ELR (cell line): ENCODE measurements around the gene MB.
"Not testable (repeated sequence)": the region's sequence is repeated elsewhere in the genome, so short reads cannot be mapped to it uniquely, and the experiment has no call there.

ENCODE experiments used
- DNase-seq: peaks from one replicate; pipeline ENCODE4 v3.0.0-alpha.2; 2015; ENCODE audit warnings: low read depth

MB gene

DNA sequence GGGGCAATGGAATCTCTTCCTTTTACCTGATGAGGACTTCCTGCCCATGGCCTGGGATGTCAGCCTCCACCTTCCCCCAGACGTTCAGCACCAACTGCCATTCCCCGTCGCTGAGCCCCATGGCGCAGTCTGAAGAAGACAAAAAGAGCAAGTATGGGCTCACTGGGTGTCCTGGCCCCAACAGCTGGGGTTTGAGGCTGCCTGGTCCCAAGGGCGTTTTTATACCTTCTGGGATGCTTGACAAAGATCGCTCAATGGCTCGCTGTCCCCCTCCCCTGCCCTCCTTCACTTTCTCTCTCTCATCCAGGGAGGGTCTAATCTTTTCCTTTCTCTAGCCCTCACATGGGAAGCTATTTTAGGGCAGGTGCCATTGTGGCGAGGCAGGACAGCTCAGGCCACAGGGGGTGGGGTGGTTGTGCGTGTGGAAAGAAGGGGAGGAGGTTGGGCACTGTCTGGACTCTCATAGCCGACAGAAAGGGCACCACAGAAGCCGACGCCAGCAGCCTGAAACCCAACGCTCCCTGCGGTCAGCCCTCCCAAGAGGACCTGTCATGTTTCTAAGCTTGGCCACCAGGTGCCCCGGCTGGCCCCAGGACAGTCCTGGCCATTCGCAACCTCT, at the start of gene MB:
MB (minus strand) TSS at position 193 of the 619 bp plus-strand sequence; CDS start at position 121, 72 bp downstream.
- DNase-seq: no peak

DNA sequence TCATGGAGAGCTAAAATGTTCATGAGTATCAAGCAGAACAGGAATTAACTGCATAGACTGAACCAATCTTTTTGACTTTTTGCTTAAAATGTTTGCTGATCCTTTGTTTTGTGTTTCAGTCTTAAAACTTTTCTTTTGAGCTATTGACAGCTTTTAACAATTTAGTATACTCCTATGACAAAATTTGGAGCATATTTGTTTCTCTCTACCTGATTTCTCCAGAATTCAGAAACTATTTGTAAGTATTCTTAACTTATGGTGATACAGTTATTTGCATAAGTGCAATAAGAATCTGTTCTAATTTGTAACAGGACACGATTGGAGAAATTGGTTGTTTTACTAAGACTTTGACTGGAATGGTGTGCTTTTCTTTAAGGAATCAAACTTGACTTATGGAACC, 49.6 kb upstream of the MB start:
- DNase-seq: not testable (repeated sequence)

DNA sequence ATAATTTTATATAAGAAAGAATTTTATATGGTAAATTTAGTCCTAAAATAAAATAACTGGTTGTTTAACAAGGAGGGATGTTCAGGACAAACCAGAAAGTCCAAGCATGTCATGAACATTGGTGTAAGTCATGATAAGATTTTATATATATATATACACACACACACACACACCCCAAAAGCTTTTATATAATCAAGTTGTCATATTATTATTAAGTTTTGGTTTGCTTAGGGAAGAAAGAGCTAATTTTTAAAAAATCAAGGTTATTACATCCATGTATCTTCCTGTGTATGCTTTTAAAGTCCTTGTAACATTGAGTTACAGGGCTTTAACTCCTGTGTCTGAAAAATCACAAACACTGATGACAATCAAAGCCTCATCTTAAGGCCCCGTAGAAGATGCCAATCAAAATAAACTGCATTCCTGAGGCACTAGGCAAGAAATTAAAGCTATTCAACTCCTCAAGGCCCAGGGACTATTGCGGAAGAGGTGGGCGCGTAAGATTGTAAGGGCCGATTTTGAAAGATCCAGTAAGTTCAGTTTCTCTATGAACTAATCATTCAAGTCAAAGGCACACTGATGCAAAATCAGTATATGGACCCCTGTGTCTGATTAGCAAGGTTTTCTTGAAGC, 47.9 kb upstream of the MB start:
- DNase-seq: no peak

DNA sequence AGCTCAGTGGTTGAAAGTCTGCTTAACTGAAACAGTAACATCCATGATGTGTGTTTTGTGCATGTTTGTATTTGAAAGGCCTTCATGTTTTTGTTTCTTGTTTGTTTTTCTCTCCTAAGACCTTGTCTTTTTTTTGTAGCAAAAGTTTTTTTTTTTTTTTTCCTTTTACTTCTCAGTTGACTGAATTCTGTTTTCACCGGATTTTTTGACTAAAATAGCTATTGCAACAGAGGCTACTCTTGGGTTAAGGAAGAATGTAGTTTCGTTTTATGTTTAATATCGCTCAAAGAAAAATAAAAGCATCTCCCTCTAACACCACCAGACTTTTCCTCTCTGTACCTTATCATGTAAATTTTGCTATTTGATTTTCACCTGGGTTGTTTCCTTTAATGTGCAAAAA, 46.2 kb upstream of the MB start:
- no peak for DNase-seq

DNA sequence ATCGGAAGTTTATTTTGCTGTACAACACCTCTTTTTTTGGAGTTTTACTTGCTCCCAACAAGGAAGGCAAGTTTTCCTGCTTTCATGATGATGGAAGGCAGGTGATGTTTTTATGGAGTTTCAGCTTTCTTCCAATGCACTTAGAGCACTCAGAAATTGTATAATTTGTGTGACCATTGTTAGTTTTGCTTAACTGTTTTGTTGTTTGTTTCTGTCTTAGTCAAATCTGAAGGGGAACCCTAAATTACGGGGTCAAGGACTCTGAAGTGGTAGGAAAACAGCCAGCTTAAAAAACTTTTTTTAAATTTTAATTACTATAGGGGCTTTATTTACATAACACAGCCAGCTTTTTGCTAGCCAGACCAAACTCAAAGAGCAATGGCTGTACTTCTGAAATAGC, 45.8 kb upstream of the MB start:
- DNase-seq: no peak

DNA sequence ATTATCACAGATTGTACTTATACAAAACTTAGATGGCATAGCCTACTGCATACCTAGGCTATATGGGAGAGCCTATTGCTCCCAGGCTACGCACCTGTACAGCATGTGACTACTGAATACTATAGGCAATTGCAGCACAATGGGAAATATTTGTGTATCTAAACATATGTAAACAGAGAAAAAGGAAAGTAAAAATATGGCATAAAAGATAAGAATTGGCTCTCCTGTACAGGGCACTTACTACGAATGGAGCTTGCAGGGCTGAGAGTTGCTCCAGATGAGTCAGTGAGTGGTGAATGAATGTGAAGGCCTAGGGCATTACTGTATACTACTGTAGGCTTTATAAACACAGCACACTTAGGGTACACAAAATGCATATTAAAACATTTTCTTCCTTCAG, 44.3 kb upstream of the MB start:
- peak; percentile 68 for DNase-seq

DNA sequence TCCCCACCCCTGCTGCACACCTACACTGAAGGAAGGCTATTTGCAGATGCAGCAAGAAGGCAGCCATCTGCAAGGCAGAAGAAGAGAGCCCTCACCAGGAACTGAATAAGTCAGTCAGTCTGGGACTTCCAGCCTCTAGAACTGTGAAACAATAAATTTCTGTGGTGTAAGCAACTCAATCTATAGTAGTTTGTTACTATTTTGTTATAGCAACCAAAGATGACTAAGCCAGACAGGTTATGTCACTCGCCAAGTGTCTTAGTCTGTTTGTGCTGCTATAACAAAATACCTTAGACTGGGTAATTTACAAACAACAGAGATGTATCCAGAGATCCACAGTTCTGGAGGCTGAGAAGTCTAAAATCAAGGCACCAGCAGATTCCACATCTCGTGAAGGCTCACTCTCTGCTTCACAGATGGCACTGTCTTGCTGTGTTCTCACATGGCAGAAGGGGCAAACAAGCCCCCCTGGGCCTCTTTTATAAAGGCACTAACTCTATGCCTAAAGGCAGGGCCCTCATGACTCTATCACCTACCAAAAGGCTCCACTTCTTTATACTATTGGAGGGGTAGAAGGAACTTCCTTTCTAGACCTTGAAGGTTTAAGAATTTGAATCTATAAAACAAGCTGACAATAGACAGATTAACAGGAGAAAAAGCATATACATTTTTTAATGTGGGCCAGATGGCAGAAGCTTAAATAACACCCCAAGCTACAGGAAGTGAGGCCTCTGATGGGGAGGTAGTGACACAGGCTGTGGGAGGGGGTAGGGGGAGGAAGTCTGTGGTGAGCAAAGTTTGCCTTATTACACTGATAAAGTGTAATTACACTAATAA, 43.4 kb upstream of the MB start:
- peak; percentile 48 for DNase-seq

DNA sequence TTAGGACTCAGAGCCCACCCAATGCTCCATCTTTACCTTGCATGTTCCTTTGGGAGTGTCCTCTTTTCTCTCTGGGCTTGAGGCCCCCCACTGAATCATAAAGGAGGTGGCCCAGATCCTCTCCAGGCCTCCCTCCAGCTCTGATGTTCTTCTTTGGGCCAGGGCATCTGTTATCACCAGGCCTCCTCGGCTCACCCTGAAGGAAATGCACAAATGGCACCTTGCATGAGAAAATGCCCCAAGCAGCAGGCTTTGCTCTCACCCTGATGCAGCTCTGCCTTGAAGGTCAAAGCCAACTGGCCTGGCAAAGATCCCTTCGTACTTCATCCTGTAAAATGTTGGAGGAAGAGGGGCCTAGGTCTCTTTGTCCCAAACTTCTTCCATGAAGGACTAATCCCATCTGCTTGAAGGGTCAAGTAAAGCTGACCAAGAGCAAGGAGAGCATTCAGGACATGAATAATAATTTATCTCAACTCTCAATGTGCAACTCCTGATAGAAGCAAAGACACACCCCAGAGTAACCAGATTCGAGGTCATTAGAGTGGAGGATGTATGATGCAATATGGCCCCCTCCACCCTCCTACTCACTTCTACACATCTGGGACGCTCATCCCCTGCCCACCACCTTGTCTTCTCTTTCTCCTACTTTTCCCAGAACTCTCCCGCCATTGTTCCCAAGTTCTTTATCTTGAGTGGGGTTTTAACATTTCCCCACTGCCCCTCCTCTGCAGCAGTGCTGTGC, 40.6 kb upstream of the MB start:
- DNase-seq: no peak

DNA sequence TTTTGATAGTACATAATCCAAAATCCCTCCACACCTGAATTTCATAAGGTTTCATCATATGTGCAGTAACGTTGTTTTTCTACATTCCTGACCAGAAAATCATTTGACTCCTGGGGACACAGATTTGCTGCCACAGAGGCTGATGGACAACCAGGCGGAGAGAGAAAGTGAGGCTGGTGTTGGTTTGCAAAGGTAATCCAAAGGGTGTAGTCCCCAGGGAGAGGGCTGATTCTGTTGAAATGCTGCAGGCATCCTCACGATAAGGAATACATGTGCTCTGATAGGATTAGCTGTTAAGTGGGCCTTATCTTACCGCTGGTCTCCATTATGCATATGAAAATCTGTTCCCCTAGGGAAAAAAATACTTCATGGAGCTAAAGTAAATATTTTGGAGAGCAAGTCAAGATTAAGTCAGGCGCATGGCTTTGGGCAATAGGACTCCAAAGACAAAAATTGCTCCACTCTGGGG, 39.2 kb upstream of the MB start:
- no peak for DNase-seq

DNA sequence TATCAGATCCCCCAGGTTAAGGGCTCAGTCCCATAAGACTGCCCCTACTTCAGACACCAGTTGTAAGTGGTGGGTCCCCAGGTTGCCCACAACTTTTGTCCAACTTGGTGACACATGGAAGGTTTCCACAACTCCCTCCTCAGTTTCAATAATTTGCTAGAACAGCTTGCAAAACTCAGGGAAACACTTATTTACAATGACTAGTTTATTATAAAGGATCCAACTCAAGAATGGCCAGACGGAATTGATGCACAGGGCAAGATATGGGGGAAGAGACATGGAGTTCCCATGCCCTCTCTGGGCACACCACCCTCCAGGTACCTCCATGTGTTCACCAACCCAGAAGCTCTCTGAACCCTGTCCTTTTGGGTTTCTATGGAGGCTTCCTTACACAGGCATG, 36.7 kb upstream of the MB start:
- DNase-seq: no peak

DNA sequence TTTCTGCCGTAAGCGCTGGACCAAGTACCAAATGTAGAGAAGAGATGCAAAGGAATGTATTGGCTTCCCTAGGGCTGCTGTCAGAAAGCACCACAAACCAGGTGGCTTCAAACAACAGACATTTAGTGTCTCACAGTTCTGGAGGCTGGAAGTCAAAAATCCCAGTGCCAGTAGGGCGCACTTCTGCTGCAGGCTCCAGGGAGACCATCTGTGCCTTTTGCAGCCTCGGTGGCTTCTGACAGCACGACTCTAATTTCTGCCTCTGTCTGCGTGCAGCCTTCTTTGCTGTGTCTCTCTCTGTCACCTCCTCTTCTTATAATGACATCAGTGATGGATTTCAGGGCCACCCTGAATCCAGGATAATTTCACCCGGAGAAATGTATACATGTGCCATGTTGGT, 34.0 kb upstream of the MB start:
- no peak for DNase-seq

DNA sequence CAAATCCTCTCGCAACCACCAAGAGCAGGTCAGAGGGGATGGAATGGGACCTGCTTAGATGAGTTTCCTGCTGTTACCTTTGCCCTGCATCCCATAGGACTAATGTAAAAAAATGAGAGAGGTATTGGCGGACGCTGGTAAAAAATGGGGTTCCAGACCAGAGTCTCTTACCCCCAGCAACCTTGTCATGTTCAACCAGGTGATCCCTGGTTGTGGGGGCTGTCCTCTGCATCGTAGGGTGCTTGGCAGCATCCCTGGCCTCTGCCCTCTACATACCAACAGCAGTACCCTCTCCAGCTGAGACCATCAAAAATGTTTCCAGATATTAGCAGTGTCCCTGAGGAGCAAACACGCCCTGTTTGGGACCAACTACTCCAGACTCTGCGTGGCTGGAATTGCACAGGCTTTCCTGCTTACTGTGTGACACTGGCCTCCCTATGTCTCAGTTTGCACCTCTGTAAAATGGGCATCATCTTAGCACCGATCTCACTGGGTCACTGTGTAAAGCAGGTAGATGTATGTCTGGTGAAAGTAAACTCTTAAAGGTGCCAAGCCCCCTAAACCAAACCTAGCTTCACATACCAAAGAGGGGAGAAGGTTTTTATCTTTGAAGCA, 32.6 kb upstream of the MB start:
- DNase-seq: no peak

DNA sequence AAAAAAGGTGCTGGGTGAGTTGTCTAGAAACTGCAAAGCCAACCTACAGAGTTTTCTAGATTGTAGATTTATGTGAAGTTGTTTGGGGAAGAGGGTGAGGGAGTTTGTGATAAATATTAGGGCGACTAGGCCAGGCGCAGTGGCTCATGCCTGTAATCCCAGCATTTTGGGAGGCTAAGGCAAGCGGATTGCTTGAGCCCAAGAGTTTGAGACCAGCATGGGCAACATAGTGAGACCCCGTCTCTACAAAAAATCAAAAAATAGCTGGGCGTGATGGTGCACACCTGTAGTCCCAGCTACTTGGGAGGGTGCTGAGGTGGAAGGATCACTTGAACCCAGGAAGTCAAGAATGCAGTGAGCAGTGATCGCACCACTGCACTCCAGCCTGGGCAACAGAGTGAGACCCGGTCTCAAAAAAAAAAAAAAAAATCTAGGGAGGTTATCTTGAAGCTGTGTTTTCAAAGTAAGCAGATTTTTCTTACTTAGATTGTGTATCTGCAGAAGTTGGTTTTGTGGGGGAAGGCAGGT, 32.0 kb upstream of the MB start:
- no peak for DNase-seq

DNA sequence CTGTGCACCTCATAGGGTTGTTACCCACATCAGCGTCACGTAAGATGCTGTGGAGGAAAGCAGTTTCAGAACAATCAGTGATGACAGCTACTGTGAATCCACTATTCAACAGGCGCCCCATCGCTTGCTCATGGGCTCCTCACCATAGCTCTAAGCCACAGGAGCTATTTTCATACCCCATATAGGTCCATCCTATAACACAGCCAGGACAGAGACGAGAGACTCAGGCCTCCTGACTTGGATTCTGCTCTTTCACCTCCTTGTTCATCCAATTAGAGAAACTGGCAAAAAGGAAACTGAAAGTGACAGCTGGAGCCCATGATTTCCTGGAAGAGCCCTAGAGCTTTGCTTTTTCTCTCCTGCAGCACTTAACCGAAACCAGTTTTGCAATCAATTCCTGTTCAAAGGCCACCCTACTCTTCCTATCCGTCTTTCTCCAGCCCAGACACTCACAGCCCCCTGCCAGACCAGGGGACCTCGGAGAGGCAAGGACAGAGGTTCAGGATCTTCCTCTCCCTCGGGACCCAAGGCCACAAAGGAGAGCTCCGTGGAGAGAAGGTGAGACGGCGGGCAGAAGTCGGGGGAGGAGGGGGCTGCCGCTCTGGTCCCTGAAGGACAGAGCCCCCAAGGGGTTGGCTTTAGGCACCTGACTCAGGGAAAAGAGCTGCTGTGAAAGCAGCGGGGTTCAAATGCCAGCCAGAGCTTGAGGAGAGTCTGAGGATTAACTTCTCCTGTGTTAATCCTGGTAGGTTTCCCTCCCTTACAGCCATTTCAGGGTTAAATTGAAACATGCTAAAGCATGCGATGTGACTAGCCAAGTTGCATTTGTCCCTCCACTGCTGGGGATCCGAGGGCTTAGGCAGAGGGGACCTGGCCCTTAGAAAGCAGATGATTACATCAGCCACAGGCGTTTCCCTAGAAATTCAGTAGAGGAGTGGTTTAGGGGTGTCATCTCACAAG, 31.2 kb upstream of the MB start, which contains the start of gene APOL6:
APOL6 (plus strand) TSS at position 381 of the 960 bp plus-strand sequence. CDS start 7,980 bp downstream, outside the sequence.
- peak; percentile 81 for DNase-seq

DNA sequence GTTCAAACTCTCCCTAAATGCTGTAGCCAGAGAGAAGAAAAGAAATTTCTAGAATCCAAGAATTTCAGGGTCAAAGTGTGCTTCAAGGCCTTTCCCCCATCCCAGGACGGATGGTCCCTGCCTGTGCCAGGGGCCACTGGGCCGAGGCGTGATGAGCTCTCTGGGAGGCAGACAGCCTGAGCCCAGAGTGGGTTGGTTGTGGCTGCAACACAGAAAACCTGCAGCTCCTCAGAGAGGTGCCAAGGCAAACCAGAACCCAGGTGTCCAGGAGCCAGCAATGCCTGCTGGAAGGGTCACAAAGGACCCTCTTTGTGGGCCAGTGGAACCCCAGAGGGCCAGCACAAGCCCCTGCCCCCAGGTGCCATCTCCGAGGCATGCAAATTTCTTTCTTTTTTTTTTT, 28.5 kb upstream of the MB start:
- DNase-seq: no peak

DNA sequence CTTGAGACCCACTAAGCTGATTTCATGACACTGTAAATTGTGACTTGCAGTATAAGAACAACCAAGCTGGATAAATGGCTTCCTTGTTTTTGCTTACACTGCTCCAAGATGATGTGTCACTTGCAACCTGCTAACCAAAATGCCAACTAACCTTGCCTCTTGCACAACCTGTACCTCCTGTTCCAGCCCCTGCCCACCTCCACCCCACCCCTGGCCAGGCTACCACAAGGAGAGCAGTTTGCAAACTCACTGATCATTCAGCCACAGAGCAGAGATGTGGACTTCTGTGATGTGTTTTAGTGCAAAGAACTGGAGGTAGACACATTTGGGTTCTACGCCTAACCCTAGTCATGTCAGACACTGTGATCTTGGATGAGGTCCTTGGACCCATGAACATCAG, 26.9 kb upstream of the MB start:
- no peak for DNase-seq

DNA sequence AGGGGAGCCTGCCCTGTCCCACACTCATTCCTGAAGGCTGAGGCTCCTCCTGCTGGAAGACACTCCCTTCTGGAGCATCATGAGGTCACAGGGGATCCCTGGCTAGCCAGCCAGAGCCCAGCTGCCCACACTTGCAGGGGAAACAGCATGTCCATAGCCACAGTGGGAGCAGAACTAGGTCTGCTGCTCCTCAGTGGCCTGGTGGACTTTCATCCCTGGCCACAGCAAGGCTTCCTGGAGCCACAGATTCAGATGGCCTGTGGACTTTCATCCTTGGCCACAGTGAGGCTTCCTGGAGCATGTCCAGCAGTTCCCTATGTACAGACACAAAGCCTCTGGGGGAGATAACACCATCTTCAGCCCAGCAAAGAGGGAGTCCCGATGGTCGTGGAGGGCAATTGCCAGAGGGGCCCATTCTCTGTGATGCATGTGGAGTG, 25.2 kb upstream of the MB start:
- DNase-seq: no peak

DNA sequence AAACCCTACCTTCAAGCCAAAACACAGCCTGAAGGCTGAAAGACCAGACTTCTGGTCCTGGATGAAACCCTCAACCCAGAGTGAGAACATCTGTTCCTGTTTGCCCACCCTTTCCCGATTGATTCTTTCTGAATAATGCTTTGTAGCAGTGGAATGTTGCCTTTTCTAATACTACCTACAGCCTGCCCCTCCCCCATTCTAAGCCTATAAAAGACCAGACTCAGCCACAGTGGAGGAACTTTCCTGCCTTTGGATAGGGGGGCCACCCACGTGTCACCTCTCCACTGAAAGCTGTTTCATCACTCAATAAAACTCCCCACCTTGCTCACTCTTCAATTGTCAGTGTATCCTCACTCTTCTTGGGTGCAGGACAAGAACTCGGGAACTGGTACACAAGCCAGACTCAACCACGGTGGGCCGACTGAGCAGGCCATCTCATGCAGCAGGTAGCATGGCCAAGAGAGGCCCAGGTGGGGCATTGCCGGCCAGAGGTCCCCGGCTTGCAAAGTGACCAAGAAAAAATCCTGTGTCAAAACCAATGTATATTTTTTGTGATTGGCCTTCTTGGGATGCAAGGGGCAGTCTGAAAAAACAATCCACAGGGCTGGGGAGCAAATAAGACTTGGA, 24.5 kb upstream of the MB start:
- no peak for DNase-seq

DNA sequence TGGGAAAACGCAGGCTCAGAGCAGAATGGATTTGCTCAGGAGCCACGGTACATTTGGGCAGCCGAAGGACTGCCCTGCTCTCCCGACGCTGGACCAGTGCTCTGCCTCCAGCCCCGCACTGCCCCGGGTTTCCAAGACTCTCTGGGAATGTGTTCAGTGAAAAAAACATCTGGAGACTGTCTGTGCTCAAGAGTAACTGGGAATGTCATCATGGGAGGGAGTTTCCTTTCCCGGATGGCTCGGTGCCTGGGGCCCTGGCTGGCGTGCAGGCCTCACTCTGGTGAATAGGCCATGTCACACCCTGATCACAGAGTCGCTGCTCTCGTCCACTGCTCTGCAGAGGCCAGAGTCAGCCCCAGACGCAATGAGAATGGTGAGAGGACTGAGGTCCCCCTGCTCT, 21.3 kb upstream of the MB start:
- DNase-seq: peak; percentile 71

DNA sequence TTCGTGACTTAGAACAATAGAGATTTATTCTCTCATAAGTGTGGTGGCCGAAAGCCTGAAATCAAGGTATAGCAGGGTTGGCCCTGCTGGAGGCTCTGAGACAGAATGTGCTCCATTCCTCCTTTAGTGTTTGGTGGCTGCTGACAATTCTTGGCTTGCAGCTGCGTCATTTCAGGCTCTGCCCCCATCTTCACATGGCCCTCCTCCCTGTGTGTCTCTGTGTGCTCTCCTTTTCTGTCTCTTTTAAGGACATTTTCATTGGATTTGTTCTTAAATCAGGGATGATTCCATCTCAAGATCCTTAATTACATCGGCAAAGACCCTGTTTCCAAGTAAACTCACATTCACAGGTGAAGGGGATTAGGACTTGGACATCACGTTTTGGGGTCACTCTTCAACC, 20.9 kb upstream of the MB start:
- DNase-seq: no peak
